CD4-positive, alpha-beta T cell treated with Interferon gamma for 1 hour (primary cell): Measurements from ENCODE around the gene PFDN1.

Experiments used
- DNase-seq: peaks from one replicate; pipeline ENCODE4 v3.0.0-alpha.2; 2020

The PFDN1 gene

GRCh38 chr5:140295414-140295813 is 7.5 kb downstream of the PFDN1 start:
- no peak for DNase-seq

DNA sequence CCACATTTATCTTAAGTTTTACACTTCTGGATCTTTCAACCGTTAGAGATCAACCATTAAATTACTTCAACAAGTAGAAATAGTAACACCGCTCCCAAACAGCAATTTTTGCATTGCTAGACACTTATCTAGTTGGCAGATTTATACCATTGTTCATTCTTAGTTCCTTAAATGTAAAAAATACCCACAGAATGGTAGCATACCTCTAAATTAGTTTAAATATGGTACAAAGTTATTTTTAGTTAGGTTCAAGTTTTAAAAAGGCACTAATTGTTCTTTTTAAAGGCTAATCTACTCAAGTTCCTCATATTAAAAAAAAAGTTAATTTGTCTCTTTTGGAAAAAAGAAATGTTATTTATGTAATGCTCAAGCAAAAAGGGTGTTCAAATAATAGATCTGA is 8.1 kb downstream of the PFDN1 start:
- DNase-seq, result no peak

- DNase-seq, result no peak
Observed at GRCh38 chr5:140293849-140294100, 9.1 kb downstream of the PFDN1 start.

DNA sequence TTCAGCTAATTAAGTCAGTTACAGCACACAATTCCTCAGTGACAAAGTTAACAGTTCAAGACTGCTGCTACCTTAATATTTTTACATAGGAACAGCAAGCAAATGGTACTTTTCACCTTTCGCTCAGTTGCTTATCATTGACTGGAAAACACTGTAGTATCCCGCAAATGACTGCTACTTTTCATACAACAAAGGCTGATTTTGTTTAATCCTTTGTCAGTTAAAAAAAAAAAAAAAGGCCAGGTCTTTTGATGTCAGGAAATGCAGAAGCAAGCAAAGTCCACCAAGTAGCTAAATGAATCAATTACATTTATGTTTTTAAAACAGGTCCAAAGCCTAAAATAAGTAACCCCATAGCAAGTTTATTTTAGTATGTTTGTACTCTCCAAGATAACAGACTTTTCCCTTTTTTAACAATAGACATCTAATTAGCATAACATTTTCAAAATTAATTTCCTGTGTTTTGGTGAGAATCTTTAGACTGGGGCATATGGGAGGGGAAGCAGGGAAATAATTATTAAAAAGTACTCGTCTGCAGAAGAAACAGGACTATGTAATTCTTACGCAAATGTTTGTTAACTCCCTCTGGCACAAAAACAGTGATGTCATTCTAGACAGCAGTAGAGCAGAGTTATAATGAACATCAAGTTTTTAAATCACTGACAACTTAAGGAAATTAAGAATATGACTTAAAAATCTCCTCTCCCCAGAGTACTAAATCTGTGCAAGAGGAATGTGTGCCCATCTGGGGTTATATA is 9.6 kb downstream of the PFDN1 start:
- no peak for DNase-seq

- no peak for DNase-seq
Observed at GRCh38 chr5:140292212-140293036, 10.5 kb downstream of the PFDN1 start.

- no peak for DNase-seq
Observed at GRCh38 chr5:140287801-140288521, 14.9 kb downstream of the PFDN1 start.

- DNase-seq, result no peak
Observed at GRCh38 chr5:140286424-140286823, 16.5 kb downstream of the PFDN1 start.

GRCh38 chr5:140284013-140284412 is 18.9 kb downstream of the PFDN1 start:
- DNase-seq, result no peak

DNA sequence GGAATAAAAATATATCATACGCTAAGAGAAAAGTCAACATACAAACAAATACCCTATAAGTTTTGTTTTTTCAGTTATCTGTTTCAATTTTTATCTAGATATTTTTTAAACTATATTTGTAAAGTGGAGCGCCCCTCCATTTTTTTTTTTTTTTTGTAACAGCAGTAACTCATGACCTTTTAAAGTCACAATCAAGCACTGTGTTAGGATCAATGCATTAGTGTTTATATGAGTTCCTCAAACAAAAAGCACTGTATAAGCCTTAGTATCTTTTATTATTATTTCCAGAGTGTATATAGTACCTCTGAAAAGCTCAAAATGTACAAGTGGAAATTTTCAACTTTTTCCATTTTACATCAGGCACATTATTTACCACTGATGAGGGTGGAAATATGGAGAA is 20.6 kb downstream of the PFDN1 start:
- no peak for DNase-seq

- DNase-seq, result no peak
Observed at GRCh38 chr5:140275837-140276236, 27.1 kb downstream of the PFDN1 start.

- DNase-seq, result peak; percentile 32
Observed at GRCh38 chr5:140273401-140273877, 29.5 kb downstream of the PFDN1 start.

- DNase-seq, result no peak
Observed at GRCh38 chr5:140270008-140270407, 32.9 kb downstream of the PFDN1 start.

DNA sequence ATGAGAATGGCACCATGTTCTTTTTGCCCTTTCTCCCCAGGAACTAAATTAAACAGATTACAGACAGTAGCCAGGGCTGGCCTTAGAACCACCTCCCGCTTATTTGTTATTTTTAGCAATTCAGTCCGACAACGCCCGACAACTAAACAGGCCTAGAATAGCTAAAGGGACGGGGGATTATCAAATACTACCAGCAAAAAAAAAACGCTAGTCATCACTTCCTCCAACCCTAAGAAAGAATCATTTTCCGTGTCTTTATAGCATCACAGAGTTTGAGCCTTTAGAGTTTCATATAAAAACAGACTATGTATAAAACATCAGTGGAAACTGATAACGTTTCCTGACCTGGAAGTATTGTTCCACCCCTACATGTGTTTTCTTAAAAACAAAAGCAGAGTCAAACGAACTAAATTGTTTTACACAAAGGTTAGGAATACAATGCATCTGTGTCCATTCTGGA is 35.3 kb downstream of the PFDN1 start:
- DNase-seq, result no peak

- DNase-seq, result no peak
Observed at GRCh38 chr5:140267201-140267540, 35.7 kb downstream of the PFDN1 start.

DNA sequence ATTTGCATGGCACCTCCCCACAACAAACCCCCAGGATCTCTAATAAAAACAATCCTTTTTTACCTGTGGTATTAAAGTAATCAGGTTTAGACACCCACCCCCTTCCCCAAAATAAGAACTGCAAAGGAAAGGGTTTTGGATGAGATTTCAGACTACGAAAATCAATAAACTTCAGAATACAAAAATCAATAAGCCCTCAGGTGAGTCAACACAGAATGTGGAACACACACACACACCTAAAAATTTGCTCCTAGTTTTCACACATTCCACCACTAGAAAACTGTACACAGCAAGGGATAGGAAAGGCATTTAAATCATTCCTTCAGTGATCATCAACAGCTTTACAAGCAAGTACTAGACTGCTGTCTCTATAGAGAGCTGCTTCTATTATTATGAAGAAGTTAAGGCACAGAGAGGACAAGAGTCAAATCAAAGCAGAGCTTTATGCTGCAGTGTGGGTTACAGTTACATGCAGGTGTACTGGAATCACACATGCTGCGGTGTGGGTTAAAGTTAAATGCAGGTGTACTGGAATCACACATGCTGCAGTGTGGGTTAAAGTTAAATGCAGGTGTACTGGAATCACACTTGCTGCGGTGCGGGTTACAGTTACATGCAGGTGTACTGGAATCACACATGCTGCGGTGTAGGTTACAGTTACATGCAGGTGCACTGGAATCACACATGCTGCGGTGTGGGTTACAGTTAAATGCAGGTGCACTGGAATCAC is 36.3 kb downstream of the PFDN1 start:
- no peak for DNase-seq

DNA sequence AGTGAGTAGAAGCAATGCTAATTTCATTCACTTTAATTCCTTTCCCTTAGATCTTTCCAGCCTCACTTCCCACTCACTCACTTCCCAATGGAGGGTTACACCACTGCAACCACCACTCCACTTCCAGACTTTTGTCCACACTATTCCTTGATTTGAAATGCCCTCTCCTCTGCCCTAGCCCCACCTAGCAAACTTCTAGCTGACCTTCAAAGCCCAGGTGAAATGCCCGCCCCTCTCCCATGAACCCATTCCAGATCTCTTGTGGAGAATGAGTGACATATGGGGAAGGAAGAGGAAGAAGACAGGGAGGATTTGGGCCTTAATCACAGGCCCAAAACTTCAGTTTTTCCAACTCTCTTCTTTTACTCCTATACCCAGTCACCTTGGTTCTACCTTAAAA is 37.1 kb downstream of the PFDN1 start:
- no peak for DNase-seq

DNA sequence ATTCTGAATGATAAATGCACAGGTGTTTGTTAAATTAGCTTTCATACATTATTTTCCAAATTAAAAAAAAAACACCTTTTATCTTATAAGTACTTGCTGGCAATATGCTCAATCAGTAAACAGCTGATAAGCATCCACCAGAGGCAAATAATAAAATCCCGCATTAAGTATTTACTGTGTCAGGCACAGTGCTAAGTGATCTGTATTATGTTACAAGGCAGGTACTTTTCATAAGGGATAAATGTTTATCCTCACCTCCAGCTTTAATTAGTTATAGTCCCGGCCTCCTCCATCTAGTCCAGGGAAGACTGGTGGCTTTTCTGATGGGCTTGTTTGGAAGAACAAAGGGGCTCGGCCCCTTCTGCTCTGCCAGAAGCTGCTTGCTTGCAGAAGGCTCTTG is 40.1 kb downstream of the PFDN1 start:
- no peak for DNase-seq

GRCh38 chr5:140262221-140262620 is 40.7 kb downstream of the PFDN1 start:
- no peak for DNase-seq

- peak; percentile 78 for DNase-seq
Observed at GRCh38 chr5:140261403-140262171, 41.3 kb downstream of the PFDN1 start.

DNA sequence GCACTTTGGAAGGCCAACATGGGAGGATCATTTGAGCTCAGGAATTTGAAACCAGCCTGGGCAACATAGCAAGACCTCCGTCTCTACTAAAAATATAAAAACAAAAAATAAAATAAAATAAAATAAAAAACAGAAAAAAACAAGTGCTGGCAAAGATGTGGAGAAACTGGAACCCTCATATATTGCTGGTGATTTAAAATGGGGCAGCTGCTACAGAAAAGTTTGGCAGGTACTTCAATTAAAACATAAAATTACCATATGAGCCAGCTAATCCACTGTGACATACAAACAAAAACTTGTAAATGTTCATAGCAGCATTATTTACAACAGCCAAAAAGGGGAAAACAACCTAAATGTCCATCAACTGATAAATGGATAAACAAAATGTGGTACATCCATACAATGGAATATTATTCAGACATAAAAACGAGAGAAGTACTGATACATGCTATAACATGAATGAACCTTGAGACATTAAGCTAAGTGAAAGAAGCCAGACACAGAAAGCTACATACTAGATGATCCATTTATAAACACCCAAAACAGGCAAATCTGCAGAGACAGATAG is 42.7 kb downstream of the PFDN1 start:
- DNase-seq, result no peak

DNA sequence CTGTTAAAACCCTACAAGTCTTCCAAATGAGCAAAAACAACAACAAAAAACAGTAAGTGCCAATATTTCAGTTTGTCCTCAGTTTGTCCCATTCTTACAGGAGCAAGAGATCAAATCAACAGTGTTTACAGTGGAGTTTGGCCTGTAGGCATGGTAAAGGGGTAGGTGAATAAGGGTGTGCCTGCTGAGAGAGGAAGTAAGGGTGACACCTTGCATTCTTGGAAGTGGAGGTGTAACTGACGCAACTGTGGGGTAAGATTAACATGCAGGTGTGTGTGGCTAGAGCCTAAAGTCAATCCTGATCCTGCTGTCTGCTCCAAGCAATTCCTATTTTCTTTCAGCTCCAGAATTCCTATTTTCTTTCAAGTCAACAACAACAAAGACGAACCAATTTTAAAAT is 43.4 kb downstream of the PFDN1 start:
- DNase-seq, result no peak

DNA sequence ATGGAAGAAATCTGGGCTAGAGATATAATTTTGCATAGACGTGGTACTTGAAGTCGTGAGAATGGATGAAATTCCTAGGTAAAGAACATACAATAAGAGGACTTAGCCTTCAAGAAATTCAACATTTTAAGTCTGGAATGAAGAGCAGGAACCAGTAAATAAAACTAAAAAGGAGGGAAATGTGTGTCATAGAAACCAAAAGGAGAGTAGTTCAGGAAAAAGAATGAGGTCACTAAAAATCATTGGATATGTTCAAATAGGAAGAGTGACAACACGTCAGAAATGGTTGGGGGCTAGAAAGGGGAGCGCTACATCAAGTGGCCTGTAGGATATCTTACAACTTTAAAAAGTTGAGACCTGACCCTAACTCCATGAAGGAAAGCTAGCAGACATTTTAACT is 44.0 kb downstream of the PFDN1 start:
- no peak for DNase-seq
